GM23248 (cell line): ENCODE results near the gene FIBIN.

ENCODE experiments used
- EZH2 ChIP-seq: fragments of 200-600 bp; sonication (generic); IDR thresholded peaks from 2 replicates; pipeline ENCODE4 v1.6.1; 2018; ENCODE audit warnings: antibody characterized with exemption, mild to moderate bottlenecking; ENCODE audit not compliant: insufficient read depth, poor library complexity, severe bottlenecking
- EZH2phosphoT487 ChIP-seq: fragments of 200-600 bp; sonication (generic); IDR thresholded peaks from 2 replicates; pipeline ENCODE4 v1.6.1; 2018; ENCODE audit warnings: antibody characterized with exemption, moderate library complexity, mild to moderate bottlenecking, low read depth; ENCODE audit not compliant: insufficient read depth

DNA sequence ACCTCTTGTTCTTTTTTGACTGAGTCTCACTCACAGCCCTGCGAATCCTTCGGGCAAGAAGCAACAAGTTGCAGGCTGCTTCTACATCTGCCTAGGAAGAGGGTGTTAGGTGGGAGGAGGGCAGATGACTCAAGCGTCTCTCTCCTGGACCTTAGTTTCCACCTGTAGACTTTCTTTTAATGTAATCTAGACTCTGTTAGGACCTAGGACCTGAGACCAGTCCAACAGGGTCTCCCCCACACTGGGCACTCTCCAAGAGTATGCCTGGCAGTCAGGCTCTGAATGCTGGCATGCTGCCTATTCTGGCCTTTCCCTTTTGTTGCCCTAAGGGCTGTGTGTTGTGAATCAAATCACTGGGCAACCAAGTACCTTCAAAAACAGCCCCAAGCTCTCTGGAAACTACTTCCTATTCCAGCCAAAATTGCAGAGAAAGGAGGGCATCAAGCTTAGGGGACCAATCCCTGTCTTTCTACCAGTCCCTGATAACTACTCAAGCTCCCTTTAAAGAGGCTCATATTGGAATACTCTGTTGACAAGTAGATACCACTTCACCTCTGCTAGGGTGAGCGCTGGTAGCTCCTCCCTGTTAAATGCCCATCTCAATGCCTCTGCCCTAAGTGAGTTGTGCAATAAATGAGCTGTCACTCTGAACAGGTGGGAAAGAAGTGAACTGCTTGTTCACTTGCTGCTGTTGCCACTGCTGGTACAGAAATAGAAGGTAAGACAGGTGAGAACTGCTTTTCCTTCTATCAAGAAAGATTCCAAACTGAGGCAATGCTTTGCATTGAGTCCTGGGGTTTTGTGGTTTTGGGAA, 46.6 kb downstream of the FIBIN start, which contains the start of gene BBOX1:
- TF ChIP-seq EZH2phosphoT487, result no peak
- no peak for TF ChIP-seq EZH2
